Measurements from ENCODE around the gene FAM3A. TPM values are rescaled to one million over a fixed set of nuclear protein-coding genes. Genes with fewer than 3 reads are reported as not detected.

The FAM3A gene
- total RNA-seq, 1 experiment from 2014 or later: 25.0 TPM

DNA sequence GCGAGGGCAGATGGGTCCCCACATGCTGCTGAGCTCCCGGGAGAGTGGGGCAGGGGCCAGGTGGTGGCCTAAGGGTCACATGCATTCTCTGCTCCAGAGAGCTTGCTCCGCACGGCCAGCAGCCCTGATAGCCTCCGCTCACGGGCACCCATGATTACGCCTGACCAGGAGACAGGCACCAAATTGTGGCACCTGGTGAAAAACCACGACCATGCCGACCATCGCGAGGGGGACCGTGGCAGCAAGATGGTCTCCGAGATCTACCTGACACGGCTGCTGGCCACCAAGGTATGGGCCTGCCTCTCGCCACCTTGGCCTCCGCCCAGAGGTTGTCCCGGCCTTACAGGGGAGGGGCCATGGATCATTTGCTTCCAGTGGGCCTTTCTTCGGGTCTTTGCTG lies 46.2 kb downstream of the FAM3A start:
- H3K4me1 Mint-ChIP-seq: no peaks in the 10 kb centered on the region
- H3K4me3 Mint-ChIP-seq: no peak overlapping the region
- H3K36me3 Mint-ChIP-seq: 0 out of 2 replicates have a peak, but pooled peaks cover 2% of the 10 kb centered on the region
- no peak for DNase-seq (ENCODE audit: low spot score)
- TF ChIP-seq, protein P1, sequence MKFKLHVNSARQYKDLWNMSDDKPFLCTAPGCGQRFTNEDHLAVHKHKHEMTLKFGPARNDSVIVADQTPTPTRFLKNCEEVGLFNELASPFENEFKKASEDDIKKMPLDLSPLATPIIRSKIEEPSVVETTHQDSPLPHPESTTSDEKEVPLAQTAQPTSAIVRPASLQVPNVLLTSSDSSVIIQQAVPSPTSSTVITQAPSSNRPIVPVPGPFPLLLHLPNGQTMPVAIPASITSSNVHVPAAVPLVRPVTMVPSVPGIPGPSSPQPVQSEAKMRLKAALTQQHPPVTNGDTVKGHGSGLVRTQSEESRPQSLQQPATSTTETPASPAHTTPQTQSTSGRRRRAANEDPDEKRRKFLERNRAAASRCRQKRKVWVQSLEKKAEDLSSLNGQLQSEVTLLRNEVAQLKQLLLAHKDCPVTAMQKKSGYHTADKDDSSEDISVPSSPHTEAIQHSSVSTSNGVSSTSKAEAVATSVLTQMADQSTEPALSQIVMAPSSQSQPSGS (CRISPR knock-in tag; IDR thresholded peaks at IDR 0.05; ENCODE audit: borderline replicate concordance, low read depth): no peak
- TF ChIP-seq, protein P2, sequence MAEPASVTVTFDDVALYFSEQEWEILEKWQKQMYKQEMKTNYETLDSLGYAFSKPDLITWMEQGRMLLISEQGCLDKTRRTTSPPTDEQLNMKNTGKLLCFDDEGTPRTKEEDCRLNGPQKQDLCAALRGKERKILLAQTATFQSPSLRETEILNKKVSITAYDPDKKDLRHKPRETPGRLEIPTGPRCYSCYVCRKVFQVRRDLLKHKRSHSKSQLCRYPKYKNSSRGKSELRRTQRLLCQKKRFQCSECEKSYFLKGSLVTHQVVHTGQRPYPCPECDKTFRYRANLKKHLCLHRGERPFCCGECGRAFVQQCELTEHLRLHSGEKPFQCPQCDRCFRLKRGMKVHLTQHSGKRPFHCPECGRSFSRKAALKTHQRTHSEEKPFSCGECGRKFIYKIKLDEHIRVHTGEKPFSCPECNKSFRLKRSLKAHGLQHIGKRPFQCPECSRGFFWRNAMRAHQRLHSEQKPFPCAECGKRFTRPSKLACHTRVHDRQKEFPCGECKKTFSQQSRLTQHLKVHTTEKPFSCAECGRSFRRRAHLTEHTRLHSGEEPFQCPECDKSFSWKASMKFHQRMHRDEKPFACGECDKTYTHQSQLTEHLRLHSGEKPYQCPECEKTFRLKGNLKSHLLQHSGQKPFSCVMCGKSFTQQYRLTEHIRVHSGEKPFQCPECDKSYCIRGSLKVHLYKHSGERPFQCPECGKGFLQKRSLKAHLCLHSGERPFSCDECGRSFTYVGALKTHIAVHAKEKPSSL (CRISPR knock-in tag; conservative IDR thresholded peaks at IDR 0.05): no peak
- TF ChIP-seq, protein P3, sequence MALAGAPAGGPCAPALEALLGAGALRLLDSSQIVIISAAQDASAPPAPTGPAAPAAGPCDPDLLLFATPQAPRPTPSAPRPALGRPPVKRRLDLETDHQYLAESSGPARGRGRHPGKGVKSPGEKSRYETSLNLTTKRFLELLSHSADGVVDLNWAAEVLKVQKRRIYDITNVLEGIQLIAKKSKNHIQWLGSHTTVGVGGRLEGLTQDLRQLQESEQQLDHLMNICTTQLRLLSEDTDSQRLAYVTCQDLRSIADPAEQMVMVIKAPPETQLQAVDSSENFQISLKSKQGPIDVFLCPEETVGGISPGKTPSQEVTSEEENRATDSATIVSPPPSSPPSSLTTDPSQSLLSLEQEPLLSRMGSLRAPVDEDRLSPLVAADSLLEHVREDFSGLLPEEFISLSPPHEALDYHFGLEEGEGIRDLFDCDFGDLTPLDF (CRISPR knock-in tag; IDR thresholded peaks at IDR 0.05): no peak
- TF ChIP-seq ZNF671 (CRISPR knock-in tag; IDR thresholded peaks at IDR 0.05) (no peak), MXD4 (CRISPR knock-in tag; IDR thresholded peaks at IDR 0.05; ENCODE audit: borderline replicate concordance) (no peak), ZNF219 (CRISPR knock-in tag; IDR thresholded peaks at IDR 0.05; ENCODE audit: borderline replicate concordance) (no peak), ESRRA (CRISPR knock-in tag; IDR thresholded peaks at IDR 0.05; ENCODE audit: borderline replicate concordance) (no peak), RORB (CRISPR knock-in tag; IDR thresholded peaks at IDR 0.05) (no peak), JUN (CRISPR knock-in tag; IDR thresholded peaks at IDR 0.05) (no peak), NFATC4 (CRISPR knock-in tag; IDR thresholded peaks at IDR 0.05) (no peak), ZNF121 (CRISPR knock-in tag; IDR thresholded peaks at IDR 0.05) (no peak)
- TF ChIP-seq, protein P4, sequence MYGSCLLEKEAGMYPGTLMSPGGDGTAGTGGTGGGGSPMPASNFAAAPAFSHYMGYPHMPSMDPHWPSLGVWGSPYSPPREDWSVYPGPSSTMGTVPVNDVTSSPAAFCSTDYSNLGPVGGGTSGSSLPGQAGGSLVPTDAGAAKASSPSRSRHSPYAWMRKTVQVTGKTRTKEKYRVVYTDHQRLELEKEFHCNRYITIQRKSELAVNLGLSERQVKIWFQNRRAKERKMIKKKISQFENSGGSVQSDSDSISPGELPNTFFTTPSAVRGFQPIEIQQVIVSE (CRISPR knock-in tag; IDR thresholded peaks at IDR 0.05; ENCODE audit: borderline replicate concordance): no peak
- TF ChIP-seq, protein P5, sequence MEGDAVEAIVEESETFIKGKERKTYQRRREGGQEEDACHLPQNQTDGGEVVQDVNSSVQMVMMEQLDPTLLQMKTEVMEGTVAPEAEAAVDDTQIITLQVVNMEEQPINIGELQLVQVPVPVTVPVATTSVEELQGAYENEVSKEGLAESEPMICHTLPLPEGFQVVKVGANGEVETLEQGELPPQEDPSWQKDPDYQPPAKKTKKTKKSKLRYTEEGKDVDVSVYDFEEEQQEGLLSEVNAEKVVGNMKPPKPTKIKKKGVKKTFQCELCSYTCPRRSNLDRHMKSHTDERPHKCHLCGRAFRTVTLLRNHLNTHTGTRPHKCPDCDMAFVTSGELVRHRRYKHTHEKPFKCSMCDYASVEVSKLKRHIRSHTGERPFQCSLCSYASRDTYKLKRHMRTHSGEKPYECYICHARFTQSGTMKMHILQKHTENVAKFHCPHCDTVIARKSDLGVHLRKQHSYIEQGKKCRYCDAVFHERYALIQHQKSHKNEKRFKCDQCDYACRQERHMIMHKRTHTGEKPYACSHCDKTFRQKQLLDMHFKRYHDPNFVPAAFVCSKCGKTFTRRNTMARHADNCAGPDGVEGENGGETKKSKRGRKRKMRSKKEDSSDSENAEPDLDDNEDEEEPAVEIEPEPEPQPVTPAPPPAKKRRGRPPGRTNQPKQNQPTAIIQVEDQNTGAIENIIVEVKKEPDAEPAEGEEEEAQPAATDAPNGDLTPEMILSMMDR (IDR thresholded peaks at IDR 0.05): no peak
- TF ChIP-seq, protein P6, sequence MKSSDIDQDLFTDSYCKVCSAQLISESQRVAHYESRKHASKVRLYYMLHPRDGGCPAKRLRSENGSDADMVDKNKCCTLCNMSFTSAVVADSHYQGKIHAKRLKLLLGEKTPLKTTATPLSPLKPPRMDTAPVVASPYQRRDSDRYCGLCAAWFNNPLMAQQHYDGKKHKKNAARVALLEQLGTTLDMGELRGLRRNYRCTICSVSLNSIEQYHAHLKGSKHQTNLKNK (CRISPR knock-in tag; IDR thresholded peaks at IDR 0.05): no peak
- TF ChIP-seq, protein P7, sequence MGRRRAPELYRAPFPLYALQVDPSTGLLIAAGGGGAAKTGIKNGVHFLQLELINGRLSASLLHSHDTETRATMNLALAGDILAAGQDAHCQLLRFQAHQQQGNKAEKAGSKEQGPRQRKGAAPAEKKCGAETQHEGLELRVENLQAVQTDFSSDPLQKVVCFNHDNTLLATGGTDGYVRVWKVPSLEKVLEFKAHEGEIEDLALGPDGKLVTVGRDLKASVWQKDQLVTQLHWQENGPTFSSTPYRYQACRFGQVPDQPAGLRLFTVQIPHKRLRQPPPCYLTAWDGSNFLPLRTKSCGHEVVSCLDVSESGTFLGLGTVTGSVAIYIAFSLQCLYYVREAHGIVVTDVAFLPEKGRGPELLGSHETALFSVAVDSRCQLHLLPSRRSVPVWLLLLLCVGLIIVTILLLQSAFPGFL (CRISPR knock-in tag; IDR thresholded peaks at IDR 0.05; ENCODE audit: borderline replicate concordance): no peak
- TF ChIP-seq, protein P8, sequence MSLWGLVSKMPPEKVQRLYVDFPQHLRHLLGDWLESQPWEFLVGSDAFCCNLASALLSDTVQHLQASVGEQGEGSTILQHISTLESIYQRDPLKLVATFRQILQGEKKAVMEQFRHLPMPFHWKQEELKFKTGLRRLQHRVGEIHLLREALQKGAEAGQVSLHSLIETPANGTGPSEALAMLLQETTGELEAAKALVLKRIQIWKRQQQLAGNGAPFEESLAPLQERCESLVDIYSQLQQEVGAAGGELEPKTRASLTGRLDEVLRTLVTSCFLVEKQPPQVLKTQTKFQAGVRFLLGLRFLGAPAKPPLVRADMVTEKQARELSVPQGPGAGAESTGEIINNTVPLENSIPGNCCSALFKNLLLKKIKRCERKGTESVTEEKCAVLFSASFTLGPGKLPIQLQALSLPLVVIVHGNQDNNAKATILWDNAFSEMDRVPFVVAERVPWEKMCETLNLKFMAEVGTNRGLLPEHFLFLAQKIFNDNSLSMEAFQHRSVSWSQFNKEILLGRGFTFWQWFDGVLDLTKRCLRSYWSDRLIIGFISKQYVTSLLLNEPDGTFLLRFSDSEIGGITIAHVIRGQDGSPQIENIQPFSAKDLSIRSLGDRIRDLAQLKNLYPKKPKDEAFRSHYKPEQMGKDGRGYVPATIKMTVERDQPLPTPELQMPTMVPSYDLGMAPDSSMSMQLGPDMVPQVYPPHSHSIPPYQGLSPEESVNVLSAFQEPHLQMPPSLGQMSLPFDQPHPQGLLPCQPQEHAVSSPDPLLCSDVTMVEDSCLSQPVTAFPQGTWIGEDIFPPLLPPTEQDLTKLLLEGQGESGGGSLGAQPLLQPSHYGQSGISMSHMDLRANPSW (CRISPR knock-in tag; conservative IDR thresholded peaks at IDR 0.05; ENCODE audit: low read depth): no peak
- POLR2A ChIA-PET: no interaction called here
- CTCF ChIA-PET: no interaction called here
- no peaks in the 10 kb centered on the region for H3K9me3 Mint-ChIP-seq
- no peaks in the 10 kb centered on the region for H3K27me3 Mint-ChIP-seq (ENCODE audit: low read depth)
- H3K27ac Mint-ChIP-seq: no peak overlapping the region
- ATAC-seq: no peak
